ENCODE measurements around the gene CHFR.

DNA sequence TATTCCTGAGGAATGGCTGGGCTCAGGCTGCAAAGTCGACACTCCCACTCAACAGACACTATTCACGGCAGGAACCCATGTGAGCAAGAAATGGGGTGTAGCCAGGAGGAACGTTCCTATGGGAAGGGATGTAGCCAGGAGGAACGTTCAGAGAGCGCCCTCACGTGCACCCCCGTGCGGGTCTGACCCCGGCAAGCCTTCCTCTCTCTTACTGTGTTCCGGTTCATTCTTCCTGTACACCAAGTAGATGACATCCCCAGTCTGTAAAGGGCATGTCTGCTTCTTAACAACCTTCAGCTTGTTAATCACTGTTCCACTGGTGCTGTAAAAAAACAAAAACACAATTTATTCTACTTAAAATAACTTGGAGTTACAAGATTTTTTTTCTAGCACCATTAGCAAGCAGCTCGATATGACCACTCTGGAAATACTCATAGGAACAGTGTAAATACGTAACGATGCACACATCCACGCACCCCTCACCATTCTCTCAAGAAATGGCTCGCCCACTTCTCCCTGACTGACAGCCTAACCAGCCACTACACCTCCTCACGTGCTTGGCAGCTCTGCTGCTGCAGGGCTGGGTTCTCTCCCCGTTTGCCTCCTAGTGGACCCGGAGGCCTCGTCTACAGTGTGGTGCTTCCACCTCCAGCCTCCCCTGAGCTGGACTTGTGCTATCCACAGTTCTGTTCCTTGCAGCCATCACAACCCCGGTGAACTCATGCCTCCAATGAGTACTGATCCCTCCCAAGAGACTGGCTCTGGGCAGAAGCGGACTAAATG is 15.1 kb downstream of the CHFR start:
- TF ChIP-seq POLR2AphosphoS5 (IDR thresholded peaks at IDR 0.05) (no peak), POLR2A (IDR thresholded peaks at IDR 0.05) (no peak), EP300 (IDR thresholded peaks at IDR 0.05) (no peak)
- TF ChIP-seq, protein P1, sequence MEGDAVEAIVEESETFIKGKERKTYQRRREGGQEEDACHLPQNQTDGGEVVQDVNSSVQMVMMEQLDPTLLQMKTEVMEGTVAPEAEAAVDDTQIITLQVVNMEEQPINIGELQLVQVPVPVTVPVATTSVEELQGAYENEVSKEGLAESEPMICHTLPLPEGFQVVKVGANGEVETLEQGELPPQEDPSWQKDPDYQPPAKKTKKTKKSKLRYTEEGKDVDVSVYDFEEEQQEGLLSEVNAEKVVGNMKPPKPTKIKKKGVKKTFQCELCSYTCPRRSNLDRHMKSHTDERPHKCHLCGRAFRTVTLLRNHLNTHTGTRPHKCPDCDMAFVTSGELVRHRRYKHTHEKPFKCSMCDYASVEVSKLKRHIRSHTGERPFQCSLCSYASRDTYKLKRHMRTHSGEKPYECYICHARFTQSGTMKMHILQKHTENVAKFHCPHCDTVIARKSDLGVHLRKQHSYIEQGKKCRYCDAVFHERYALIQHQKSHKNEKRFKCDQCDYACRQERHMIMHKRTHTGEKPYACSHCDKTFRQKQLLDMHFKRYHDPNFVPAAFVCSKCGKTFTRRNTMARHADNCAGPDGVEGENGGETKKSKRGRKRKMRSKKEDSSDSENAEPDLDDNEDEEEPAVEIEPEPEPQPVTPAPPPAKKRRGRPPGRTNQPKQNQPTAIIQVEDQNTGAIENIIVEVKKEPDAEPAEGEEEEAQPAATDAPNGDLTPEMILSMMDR (IDR thresholded peaks at IDR 0.05): no peak
